ENCODE results near the gene MEGF11. TPM values are rescaled to one million over a fixed set of nuclear protein-coding genes. Genes with fewer than 3 reads are reported as not detected.

Gene MEGF11
- total RNA-seq, 5 donors from 2014 or later (not counting 1 experiment from before 2014, with no cell fraction given), result 0.20 TPM; not detected in 4

GRCh38 chr15:65939901-65940617, 313.5 kb downstream of the MEGF11 start:
- 92% methylated on average over 7 of the region's 10 CpGs for WGBS (ENCODE audit: insufficient coverage)
- Mint-ChIP-seq H3K4me3 (no peak overlapping the region), H3K9me3 (no peaks in the 10 kb centered on the region), H3K27me3 (peaks cover 0 to 5% of the 10 kb centered on the region in 2 donors), H3K27ac (no peak overlapping the region), H3K4me1 (peaks cover 0 to 7% (median 6%) of the 10 kb centered on the region in 3 donors), H3K36me3 (no peaks in the 10 kb centered on the region)
- no peak overlapping the region for H3K27ac ChIP-seq (ENCODE audit: low read length)
- H3K27me3 ChIP-seq (replicated peaks in 1 of 2; ENCODE audit: control insufficient read depth in 2 of 2, extremely low read depth in 1 of 2, insufficient read depth in 2 of 2, low read length in 1 of 2), result peaks cover 0 to 9% of the 10 kb centered on the region in 2 experiments
- ATAC-seq (replicated peaks in 1 of 4) (no peak), DNase-seq (no peak)
- H3K4me1 ChIP-seq (ENCODE audit: control insufficient read depth in 1 of 2, extremely low read depth in 1 of 2, insufficient read depth in 2 of 2, low read length in 2 of 2), result peaks cover 0 to 8% of the 10 kb centered on the region in 2 experiments
- ChIA-PET POLR2A (no interaction called here), CTCF (interaction anchor here in 1 of 2 donors (0.5 kb wide), 1 partner anchor 21 kb away, joined by 3 read pairs; no protein-coding TSS in a partner anchor)
- no peaks in the 10 kb centered on the region for H3K36me3 ChIP-seq (ENCODE audit: control insufficient read depth in 2 of 2, extremely low read depth in 1 of 2, insufficient read depth in 1 of 2, low read length in 1 of 2)
- H3K4me3 ChIP-seq (ENCODE audit: control insufficient read depth in 1 of 2, extremely low read depth in 1 of 2, low read length in 1 of 2), result no peak overlapping the region
- no peaks in the 10 kb centered on the region for H3K9me3 ChIP-seq

GRCh38 chr15:65938604-65939003, 314.9 kb downstream of the MEGF11 start:
- no peak overlapping the region for H3K4me3 Mint-ChIP-seq
- H3K4me1 Mint-ChIP-seq, result peaks cover 0 to 7% (median 6%) of the 10 kb centered on the region in 3 donors
- peaks cover 0 to 8% of the 10 kb centered on the region in 2 experiments for H3K4me1 ChIP-seq (ENCODE audit: control insufficient read depth in 1 of 2, extremely low read depth in 1 of 2, insufficient read depth in 2 of 2, low read length in 2 of 2)
- H3K27me3 Mint-ChIP-seq, result no peaks in the 10 kb centered on the region
- H3K27me3 ChIP-seq (replicated peaks in 1 of 2; ENCODE audit: control insufficient read depth in 2 of 2, extremely low read depth in 1 of 2, insufficient read depth in 2 of 2, low read length in 1 of 2), result peaks cover 0 to 9% of the 10 kb centered on the region in 2 experiments
- ChIA-PET CTCF (no interaction called here), POLR2A (no interaction called here)
- no peaks in the 10 kb centered on the region for H3K9me3 Mint-ChIP-seq
- H3K4me3 ChIP-seq (ENCODE audit: control insufficient read depth in 1 of 2, extremely low read depth in 1 of 2, low read length in 1 of 2), result no peak overlapping the region
- H3K9me3 ChIP-seq, result no peaks in the 10 kb centered on the region
- H3K27ac ChIP-seq (ENCODE audit: low read length), result no peak overlapping the region
- no peaks in the 10 kb centered on the region for H3K36me3 Mint-ChIP-seq
- H3K36me3 ChIP-seq (ENCODE audit: control insufficient read depth in 2 of 2, extremely low read depth in 1 of 2, insufficient read depth in 1 of 2, low read length in 1 of 2), result no peaks in the 10 kb centered on the region
- ATAC-seq (replicated peaks in 1 of 4) (no peak), DNase-seq (no peak)
- no peak overlapping the region for H3K27ac Mint-ChIP-seq
- no CpG with 5 or more reads among the region's 4 CpGs for WGBS (ENCODE audit: insufficient coverage)

GRCh38 chr15:65937476-65937875, 316.1 kb downstream of the MEGF11 start:
- Histone ChIP-seq H3K9me3 (no peaks in the 10 kb centered on the region), H3K27ac (ENCODE audit: low read length) (no peak overlapping the region), H3K27me3 (replicated peaks in 1 of 2; ENCODE audit: control insufficient read depth in 2 of 2, extremely low read depth in 1 of 2, insufficient read depth in 2 of 2, low read length in 1 of 2) (peaks cover 0 to 19% of the 10 kb centered on the region in 2 experiments), H3K36me3 (ENCODE audit: control insufficient read depth in 2 of 2, extremely low read depth in 1 of 2, insufficient read depth in 1 of 2, low read length in 1 of 2) (no peaks in the 10 kb centered on the region), H3K4me3 (ENCODE audit: control insufficient read depth in 1 of 2, extremely low read depth in 1 of 2, low read length in 1 of 2) (no peak overlapping the region), H3K4me1 (ENCODE audit: control insufficient read depth in 1 of 2, extremely low read depth in 1 of 2, insufficient read depth in 2 of 2, low read length in 2 of 2) (peaks cover 0 to 6% of the 10 kb centered on the region in 2 experiments)
- CTCF ChIA-PET, result no interaction called here
- Mint-ChIP-seq H3K4me1 (peaks cover 0 to 5% (median 4%) of the 10 kb centered on the region in 3 donors), H3K9me3 (no peaks in the 10 kb centered on the region), H3K27me3 (no peaks in the 10 kb centered on the region), H3K27ac (no peak overlapping the region), H3K4me3 (no peak overlapping the region), H3K36me3 (no peaks in the 10 kb centered on the region)
- 83% methylated on average over 1 of the region's 1 CpG for WGBS (ENCODE audit: insufficient coverage)
- DNase-seq, result no peak
- POLR2A ChIA-PET, result interaction anchor here in 1 of 2 donors (0.5 kb wide), 1 partner anchor 73 kb away, joined by 4 read pairs; no protein-coding TSS in a partner anchor
- ATAC-seq (replicated peaks in 1 of 4), result no peak

GRCh38 chr15:65937054-65937453, 316.5 kb downstream of the MEGF11 start:
- no peaks in the 10 kb centered on the region for H3K36me3 Mint-ChIP-seq
- H3K36me3 ChIP-seq (ENCODE audit: control insufficient read depth in 2 of 2, extremely low read depth in 1 of 2, insufficient read depth in 1 of 2, low read length in 1 of 2), result no peaks in the 10 kb centered on the region
- H3K4me1 ChIP-seq (ENCODE audit: control insufficient read depth in 1 of 2, extremely low read depth in 1 of 2, insufficient read depth in 2 of 2, low read length in 2 of 2), result peaks cover 0 to 3% of the 10 kb centered on the region in 2 experiments
- no peak overlapping the region for H3K4me3 ChIP-seq (ENCODE audit: control insufficient read depth in 1 of 2, extremely low read depth in 1 of 2, low read length in 1 of 2)
- H3K27ac ChIP-seq (ENCODE audit: low read length), result no peak overlapping the region
- ATAC-seq (replicated peaks in 1 of 4) (no peak), DNase-seq (no peak)
- POLR2A ChIA-PET, result interaction anchor here in 1 of 2 donors (0.5 kb wide), 1 partner anchor 74 kb away, joined by 4 read pairs; no protein-coding TSS in a partner anchor
- 85% methylated on average over 2 of the region's 3 CpGs for WGBS (ENCODE audit: insufficient coverage)
- H3K27ac Mint-ChIP-seq, result no peak overlapping the region
- CTCF ChIA-PET, result no interaction called here
- no peak overlapping the region for H3K4me3 Mint-ChIP-seq
- no peaks in the 10 kb centered on the region for H3K27me3 Mint-ChIP-seq
- H3K9me3 ChIP-seq, result no peaks in the 10 kb centered on the region
- peaks cover 0 to under 1% (median under 1%) of the 10 kb centered on the region in 3 donors for H3K4me1 Mint-ChIP-seq
- H3K9me3 Mint-ChIP-seq, result no peaks in the 10 kb centered on the region
- H3K27me3 ChIP-seq (replicated peaks in 1 of 2; ENCODE audit: control insufficient read depth in 2 of 2, extremely low read depth in 1 of 2, insufficient read depth in 2 of 2, low read length in 1 of 2), result peaks cover 0 to 19% of the 10 kb centered on the region in 2 experiments

- Histone ChIP-seq H3K4me3 (ENCODE audit: control insufficient read depth in 1 of 2, extremely low read depth in 1 of 2, low read length in 1 of 2) (no peak overlapping the region), H3K36me3 (ENCODE audit: control insufficient read depth in 2 of 2, extremely low read depth in 1 of 2, insufficient read depth in 1 of 2, low read length in 1 of 2) (no peaks in the 10 kb centered on the region), H3K4me1 (ENCODE audit: control insufficient read depth in 1 of 2, extremely low read depth in 1 of 2, insufficient read depth in 2 of 2, low read length in 2 of 2) (no peaks in the 10 kb centered on the region), H3K27ac (ENCODE audit: low read length) (no peak overlapping the region), H3K27me3 (replicated peaks in 1 of 2; ENCODE audit: control insufficient read depth in 2 of 2, extremely low read depth in 1 of 2, insufficient read depth in 2 of 2, low read length in 1 of 2) (peaks cover 0 to 13% of the 10 kb centered on the region in 2 experiments), H3K9me3 (no peaks in the 10 kb centered on the region)
- ChIA-PET CTCF (no interaction called here), POLR2A (no interaction called here)
- no peak for DNase-seq
- no peak for ATAC-seq (replicated peaks in 1 of 4)
- H3K4me1 Mint-ChIP-seq, result no peaks in the 10 kb centered on the region
- H3K27ac Mint-ChIP-seq, result no peak overlapping the region
- no peaks in the 10 kb centered on the region for H3K27me3 Mint-ChIP-seq
- WGBS (ENCODE audit: insufficient coverage), result 80% methylated on average over 1 of the region's 1 CpG
- no peak overlapping the region for H3K4me3 Mint-ChIP-seq
- no peaks in the 10 kb centered on the region for H3K9me3 Mint-ChIP-seq
- no peaks in the 10 kb centered on the region for H3K36me3 Mint-ChIP-seq
Measured at GRCh38 chr15:65936282-65936681, 317.3 kb downstream of the MEGF11 start.

- H3K27me3 Mint-ChIP-seq, result no peaks in the 10 kb centered on the region
- H3K4me1 Mint-ChIP-seq, result no peaks in the 10 kb centered on the region
- H3K9me3 Mint-ChIP-seq, result no peaks in the 10 kb centered on the region
- CTCF ChIA-PET, result no interaction called here
- no peak for DNase-seq
- H3K9me3 ChIP-seq, result no peaks in the 10 kb centered on the region
- POLR2A ChIA-PET, result no interaction called here
- H3K36me3 Mint-ChIP-seq, result no peaks in the 10 kb centered on the region
- H3K4me3 Mint-ChIP-seq, result no peak overlapping the region
- H3K27ac ChIP-seq (ENCODE audit: low read length), result no peak overlapping the region
- H3K4me3 ChIP-seq (ENCODE audit: control insufficient read depth in 1 of 2, extremely low read depth in 1 of 2, low read length in 1 of 2), result no peak overlapping the region
- H3K27me3 ChIP-seq (replicated peaks in 1 of 2; ENCODE audit: control insufficient read depth in 2 of 2, extremely low read depth in 1 of 2, insufficient read depth in 2 of 2, low read length in 1 of 2), result peaks cover 0 to 13% of the 10 kb centered on the region in 2 experiments
- H3K36me3 ChIP-seq (ENCODE audit: control insufficient read depth in 2 of 2, extremely low read depth in 1 of 2, insufficient read depth in 1 of 2, low read length in 1 of 2), result no peaks in the 10 kb centered on the region
- no peak overlapping the region for H3K27ac Mint-ChIP-seq
- no CpG with 5 or more reads among the region's 2 CpGs for WGBS (ENCODE audit: insufficient coverage)
- H3K4me1 ChIP-seq (ENCODE audit: control insufficient read depth in 1 of 2, extremely low read depth in 1 of 2, insufficient read depth in 2 of 2, low read length in 2 of 2), result no peaks in the 10 kb centered on the region
- ATAC-seq (replicated peaks in 1 of 4), result no peak
Measured at GRCh38 chr15:65935391-65935790, 318.2 kb downstream of the MEGF11 start.

All from T-cell (primary cell).